CD14-positive monocyte (primary cell): ENCODE data around the gene UPB1. TPM values are rescaled to one million over a fixed set of nuclear protein-coding genes. Genes with fewer than 3 reads are reported as not detected.

Experiments used
- DNase-seq, 3 donors: peaks; one replicate each; pipeline ENCODE4 v3.0.0-alpha.2; 2011 to 2022
- H2AFZ ChIP-seq: 2 replicates; pipeline ENCODE4 v1.6.0; 2012; ENCODE audit warnings: mild to moderate bottlenecking, low read depth, low read length, inconsistent platforms; ENCODE audit not compliant: insufficient read depth, poor library complexity, severe bottlenecking
- H3K27ac ChIP-seq, 2 donors: 1 replicate in 1 of 2; 2 replicates in 1 of 2; pipeline ENCODE4 v1.5.1; 2012 to 2013; ENCODE audit warnings: low read length in 2 of 2, control low read depth in 1 of 2, inconsistent platforms in 1 of 2, low read depth in 1 of 2, mild to moderate bottlenecking in 1 of 2
- H3K27me3 ChIP-seq, 2 donors: one replicate each; pipeline versions ENCODE4 v1.6.0 to v1.6.1; 2011 to 2013; ENCODE audit warnings: low read length in 2 of 2; ENCODE audit not compliant: control insufficient read depth in 2 of 2, insufficient read depth in 2 of 2
- H3K36me3 ChIP-seq, 2 donors: replicated peaks in 1 of 2; 1 replicate in 1 of 2; 2 replicates in 1 of 2; pipeline versions ENCODE4 v1.5.1 to v1.6.1; 2012 to 2013; ENCODE audit warnings: low read length in 2 of 2, control low read depth in 1 of 2, inconsistent platforms in 1 of 2, mild to moderate bottlenecking in 1 of 2; ENCODE audit not compliant: insufficient read depth in 2 of 2, control insufficient read depth in 1 of 2
- H3K4me1 ChIP-seq, 2 donors: 1 replicate in 1 of 2; 2 replicates in 1 of 2; pipeline versions ENCODE4 v1.5.1 to v1.6.1; 2012 to 2013; ENCODE audit warnings: low read length in 2 of 2, control low read depth in 1 of 2, inconsistent platforms in 1 of 2, mild to moderate bottlenecking in 1 of 2, moderate library complexity in 1 of 2; ENCODE audit not compliant: insufficient read depth in 2 of 2, control insufficient read depth in 1 of 2
- H3K4me2 ChIP-seq: replicated peaks from 2 replicates; pipeline ENCODE3; 2012; ENCODE audit warnings: low read length, moderate library complexity, mild to moderate bottlenecking; ENCODE audit not compliant: poor library complexity, severe bottlenecking; ENCODE audit errors: extremely low read depth
- H3K4me3 ChIP-seq, 3 experiments: fragments of 200-600 bp in 1 of 3; sonication (generic) in 1 of 3; replicated peaks in 1 of 3; 1 replicate in 2 of 3; 2 replicates in 1 of 3; pipeline ENCODE4 v1.5.1; 2011 to 2013; ENCODE audit warnings: low read length in 3 of 3, mild to moderate bottlenecking in 3 of 3, control low read depth in 2 of 3, low read depth in 2 of 3, inconsistent platforms in 1 of 3, moderate library complexity in 1 of 3
- H3K79me2 ChIP-seq: 2 replicates; pipeline ENCODE4 v1.6.0; 2012; ENCODE audit warnings: mild to moderate bottlenecking, control low read depth, inconsistent platforms, low read length, moderate library complexity; ENCODE audit not compliant: insufficient read depth
- H3K9ac ChIP-seq: 2 replicates; pipeline ENCODE4 v1.6.0; 2017; ENCODE audit warnings: low read length, mild to moderate bottlenecking; ENCODE audit not compliant: insufficient read depth, poor library complexity, severe bottlenecking
- H3K9me3 ChIP-seq, 2 donors: replicated peaks in 1 of 2; 1 replicate in 1 of 2; 2 replicates in 1 of 2; pipeline versions ENCODE4 v1.5.1 to v1.6.1; 2012 to 2013; ENCODE audit warnings: low read length in 2 of 2, control low read depth in 1 of 2; ENCODE audit not compliant: control insufficient read depth in 1 of 2, insufficient read depth in 1 of 2
- H4K20me1 ChIP-seq: 2 replicates; pipeline ENCODE4 v1.6.0; 2012; ENCODE audit warnings: mild to moderate bottlenecking, low read length, control low read depth, moderate library complexity; ENCODE audit not compliant: insufficient read depth
- H3K27ac Mint-ChIP-seq, 7 donors: one replicate each; pipeline ENCODE4 v1.8.0; 2020; ENCODE audit warnings: mild to moderate bottlenecking in 7 of 7, mixed read lengths in 7 of 7, moderate library complexity in 6 of 7, inconsistent platforms in 2 of 7
- H3K27me3 Mint-ChIP-seq, 3 donors: one replicate each; pipeline ENCODE4 v1.8.0; 2021 to 2022; ENCODE audit warnings: low read depth in 3 of 3, mild to moderate bottlenecking in 3 of 3, mixed read lengths in 3 of 3, moderate library complexity in 3 of 3, inconsistent platforms in 1 of 3
- H3K36me3 Mint-ChIP-seq, 2 donors: one replicate each; pipeline ENCODE4 v1.8.0; 2020; ENCODE audit warnings: mixed read lengths in 2 of 2, inconsistent platforms in 1 of 2, mild to moderate bottlenecking in 1 of 2
- H3K4me1 Mint-ChIP-seq: one replicate; pipeline ENCODE4 v1.8.0; 2020; ENCODE audit warnings: mild to moderate bottlenecking, mixed read lengths
- H3K4me3 Mint-ChIP-seq, 2 donors: one replicate each; pipeline ENCODE4 v1.8.0; 2020; ENCODE audit warnings: mild to moderate bottlenecking in 2 of 2, mixed read lengths in 2 of 2, moderate library complexity in 1 of 2
- H3K9me3 Mint-ChIP-seq, 7 donors: one replicate each; pipeline ENCODE4 v1.8.0; 2020 to 2022; ENCODE audit warnings: mixed read lengths in 7 of 7, mild to moderate bottlenecking in 6 of 7, moderate library complexity in 6 of 7, inconsistent platforms in 2 of 7
- CTCF ChIP-seq: fragments of 200-600 bp; IDR thresholded peaks from one replicate; pipeline ENCODE4 v1.8.0; 2022; ENCODE audit warnings: antibody characterized with exemption, mild to moderate bottlenecking
- WGBS: methylation state at CpG from one replicate; pipeline ENCODE4 v1.1.5; 2013; ENCODE audit warnings: missing lambda C conversion rate; ENCODE audit not compliant: insufficient coverage; 5-methylcytosine and 5-hydroxymethylcytosine counted together
- intact Hi-C, 2 donors: fragments of 100-400 bp; cut with micrococcal nuclease; formaldehyde crosslinking; loops; one replicate each; pipeline versions ENCODE4 v1.15.0 to v1.15.1; 2023
- polyA plus RNA-seq, 3 donors: library from polyadenylated mRNA; depleted of rRNA in 1 of 3; unstranded in 2 of 3; stranded (reverse) in 1 of 3; fragments of 300-500 nt in 2 of 3; fragments of >200 nt in 1 of 3; fragmentation: Illumina TruSeq in 2 of 3; gene quantifications; 1 replicate in 2 of 3; 2 replicates in 1 of 3; pipeline ENCODE4 v1.2.3, GENCODE V29; 2012 to 2021

UPB1 gene
- polyA plus RNA-seq, 3 donors, result 0.13 to 0.17 TPM; not detected in 1

- H3K4me2 ChIP-seq, result no peak overlapping the region
- intact Hi-C loops, result no loop called here
- peaks cover 34 to 39% (median 38%) of the 10 kb centered on the region in 3 donors for H3K27me3 Mint-ChIP-seq
Observed at GRCh38 chr22:24492391-24492790, 2.7 kb upstream of the UPB1 start.

GRCh38 chr22:24494167-24494527, 985 bp upstream of the UPB1 start:
- intact Hi-C loops, result no loop called here
- H3K4me2 ChIP-seq, result peak overlapping the region; percentile 48
- Mint-ChIP-seq H3K27me3 (peaks cover 36 to 39% (median 38%) of the 10 kb centered on the region in 3 donors), H3K4me3 (peak overlapping the region in 1 of 2 donors; percentile 74), H3K36me3 (peaks cover 9 to 10% of the 10 kb centered on the region in 2 donors), H3K9me3 (peaks cover 0 to 12% (median 7%) of the 10 kb centered on the region in 7 donors), H3K27ac (no peak overlapping the region), H3K4me1 (peaks cover 34% of the 10 kb centered on the region)
- H4K20me1 ChIP-seq, result no peaks in the 10 kb centered on the region
- peaks cover 12 to 23% of the 10 kb centered on the region in 2 donors for H3K27me3 ChIP-seq
- no peak for DNase-seq
- 62% methylated on average over 21 of the region's 21 CpGs for WGBS
- TF ChIP-seq CTCF, result no peak
- peak overlapping the region in 1 of 3 experiments; percentile 38 for H3K4me3 ChIP-seq
- H2AFZ ChIP-seq, result peak overlapping the region; percentile 65
- H3K27ac ChIP-seq, result no peak overlapping the region
- H3K9ac ChIP-seq, result peak overlapping the region; percentile 1
- no peaks in the 10 kb centered on the region for H3K36me3 ChIP-seq
- peaks cover 25 to 29% of the 10 kb centered on the region in 2 donors for H3K4me1 ChIP-seq
- H3K9me3 ChIP-seq, result peaks cover 4 to 7% of the 10 kb centered on the region in 2 donors
- no peaks in the 10 kb centered on the region for H3K79me2 ChIP-seq

More at GRCh38 chr22:24492391-24492790, 2.7 kb upstream of the UPB1 start:
- no peak overlapping the region for H3K4me3 ChIP-seq
- no peak overlapping the region for H2AFZ ChIP-seq
- no peak overlapping the region for H3K27ac ChIP-seq
- H3K4me1 ChIP-seq, result peaks cover 13 to 16% of the 10 kb centered on the region in 2 donors
- no peak for DNase-seq
- no peak for TF ChIP-seq CTCF
- H3K79me2 ChIP-seq, result no peaks in the 10 kb centered on the region
- Mint-ChIP-seq H3K36me3 (peaks cover 8 to 10% of the 10 kb centered on the region in 2 donors), H3K27ac (no peak overlapping the region), H3K4me3 (no peak overlapping the region), H3K9me3 (peaks cover 0 to 12% (median 7%) of the 10 kb centered on the region in 7 donors), H3K4me1 (peaks cover 19% of the 10 kb centered on the region)
- no peaks in the 10 kb centered on the region for H3K36me3 ChIP-seq
- 92% methylated on average over 2 of the region's 3 CpGs for WGBS
- H3K9me3 ChIP-seq, result peaks cover 4 to 7% of the 10 kb centered on the region in 2 donors
- no peak overlapping the region for H3K9ac ChIP-seq
- no peaks in the 10 kb centered on the region for H4K20me1 ChIP-seq
- H3K27me3 ChIP-seq, result peaks cover 12 to 23% of the 10 kb centered on the region in 2 donors
